ENCODE data around the gene CAPN11. TPM values are rescaled to one million over a fixed set of nuclear protein-coding genes. Genes with fewer than 3 reads are reported as not detected.

The CAPN11 gene
- total and polyA plus RNA-seq, 2 donors (not counting 1 experiment from before 2014, with no cell fraction given), result not detected

GRCh38 chr6:44166591-44167184 is 8.1 kb downstream of the CAPN11 start:
- Histone ChIP-seq H3K4me1 (ENCODE audit: control insufficient read depth, extremely low read depth, insufficient read depth, low read length) (no peaks in the 10 kb centered on the region), H3K4me3 (replicated peaks in 1 of 4; ENCODE audit: control extremely low read depth in 1 of 4, insufficient read depth in 1 of 4, low read depth in 3 of 4, low read length in 4 of 4) (no peak overlapping the region), H3K27ac (ENCODE audit: insufficient read depth, low read length) (no peak overlapping the region), H3K79me2 (ENCODE audit: control insufficient read depth, insufficient read depth, low read length) (no peaks in the 10 kb centered on the region), H3K9me3 (ENCODE audit: control insufficient read depth, insufficient read depth, low read depth, low read length) (no peaks in the 10 kb centered on the region), H3K27me3 (ENCODE audit: control insufficient read depth, insufficient read depth, low read length) (peaks cover 11% of the 10 kb centered on the region), H4K20me1 (ENCODE audit: control insufficient read depth, extremely low read depth, insufficient read depth, low read length) (no peaks in the 10 kb centered on the region), H3K4me2 (ENCODE audit: extremely low read depth, insufficient read depth, low read length) (no peak overlapping the region), H3K36me3 (ENCODE audit: control insufficient read depth, insufficient read depth, low read length) (no peaks in the 10 kb centered on the region), H2AFZ (ENCODE audit: low read length) (no peak overlapping the region), H3K9ac (ENCODE audit: insufficient read depth, low read length) (no peak overlapping the region)
- DNase-seq (ENCODE audit: low read depth in 2 of 2), result no peak
- no peak for TF ChIP-seq EZH2 (IDR thresholded peaks at IDR 0.05; ENCODE audit: low read length, missing control alignments)
- TF ChIP-seq, protein P1, sequence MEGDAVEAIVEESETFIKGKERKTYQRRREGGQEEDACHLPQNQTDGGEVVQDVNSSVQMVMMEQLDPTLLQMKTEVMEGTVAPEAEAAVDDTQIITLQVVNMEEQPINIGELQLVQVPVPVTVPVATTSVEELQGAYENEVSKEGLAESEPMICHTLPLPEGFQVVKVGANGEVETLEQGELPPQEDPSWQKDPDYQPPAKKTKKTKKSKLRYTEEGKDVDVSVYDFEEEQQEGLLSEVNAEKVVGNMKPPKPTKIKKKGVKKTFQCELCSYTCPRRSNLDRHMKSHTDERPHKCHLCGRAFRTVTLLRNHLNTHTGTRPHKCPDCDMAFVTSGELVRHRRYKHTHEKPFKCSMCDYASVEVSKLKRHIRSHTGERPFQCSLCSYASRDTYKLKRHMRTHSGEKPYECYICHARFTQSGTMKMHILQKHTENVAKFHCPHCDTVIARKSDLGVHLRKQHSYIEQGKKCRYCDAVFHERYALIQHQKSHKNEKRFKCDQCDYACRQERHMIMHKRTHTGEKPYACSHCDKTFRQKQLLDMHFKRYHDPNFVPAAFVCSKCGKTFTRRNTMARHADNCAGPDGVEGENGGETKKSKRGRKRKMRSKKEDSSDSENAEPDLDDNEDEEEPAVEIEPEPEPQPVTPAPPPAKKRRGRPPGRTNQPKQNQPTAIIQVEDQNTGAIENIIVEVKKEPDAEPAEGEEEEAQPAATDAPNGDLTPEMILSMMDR (conservative IDR thresholded peaks at IDR 0.05 in 1 of 2, IDR thresholded peaks at IDR 0.05 in 1 of 2; ENCODE audit: low read depth in 1 of 2, low read length in 2 of 2), result no peak

- Histone ChIP-seq H2AFZ (ENCODE audit: low read length) (no peak overlapping the region), H3K4me1 (ENCODE audit: control insufficient read depth, extremely low read depth, insufficient read depth, low read length) (peaks cover 1% of the 10 kb centered on the region), H3K9me3 (ENCODE audit: control insufficient read depth, insufficient read depth, low read depth, low read length) (no peaks in the 10 kb centered on the region), H3K27me3 (ENCODE audit: control insufficient read depth, insufficient read depth, low read length) (peaks cover 11% of the 10 kb centered on the region), H3K4me2 (ENCODE audit: extremely low read depth, insufficient read depth, low read length) (no peak overlapping the region), H3K27ac (ENCODE audit: insufficient read depth, low read length) (no peak overlapping the region), H3K9ac (ENCODE audit: insufficient read depth, low read length) (no peak overlapping the region), H3K36me3 (ENCODE audit: control insufficient read depth, insufficient read depth, low read length) (no peaks in the 10 kb centered on the region), H3K79me2 (ENCODE audit: control insufficient read depth, insufficient read depth, low read length) (no peaks in the 10 kb centered on the region), H3K4me3 (replicated peaks in 1 of 4; ENCODE audit: control extremely low read depth in 1 of 4, insufficient read depth in 1 of 4, low read depth in 3 of 4, low read length in 4 of 4) (no peak overlapping the region), H4K20me1 (ENCODE audit: control insufficient read depth, extremely low read depth, insufficient read depth, low read length) (no peaks in the 10 kb centered on the region)
- TF ChIP-seq, protein P1 (conservative IDR thresholded peaks at IDR 0.05 in 1 of 2, IDR thresholded peaks at IDR 0.05 in 1 of 2; ENCODE audit: low read depth in 1 of 2, low read length in 2 of 2), result no peak
- TF ChIP-seq EZH2 (IDR thresholded peaks at IDR 0.05; ENCODE audit: low read length, missing control alignments), result no peak
- no peak for DNase-seq (ENCODE audit: low read depth in 2 of 2)
These were observed 8.9 kb downstream of the CAPN11 start for GRCh38 chr6:44167567-44167966.

DNA sequence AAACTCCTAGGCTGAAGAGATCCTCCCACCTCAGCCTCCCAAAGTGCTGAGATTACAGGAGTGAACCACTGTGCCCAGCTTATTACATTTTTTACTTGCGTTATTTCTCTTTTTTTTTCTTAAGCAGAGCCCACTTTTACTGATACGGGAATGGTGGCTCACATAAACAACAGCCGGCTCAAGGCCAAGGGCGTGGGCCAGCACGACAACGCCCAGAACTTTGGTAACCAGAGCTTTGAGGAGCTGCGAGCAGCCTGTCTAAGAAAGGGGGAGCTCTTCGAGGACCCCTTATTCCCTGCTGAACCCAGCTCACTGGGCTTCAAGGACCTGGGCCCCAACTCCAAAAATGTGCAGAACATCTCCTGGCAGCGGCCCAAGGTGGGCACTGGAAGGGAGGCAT is 10.5 kb downstream of the CAPN11 start:
- Histone ChIP-seq H3K4me2 (ENCODE audit: extremely low read depth, insufficient read depth, low read length) (no peak overlapping the region), H3K27ac (ENCODE audit: insufficient read depth, low read length) (no peak overlapping the region), H3K27me3 (ENCODE audit: control insufficient read depth, insufficient read depth, low read length) (peaks cover 11% of the 10 kb centered on the region), H3K9ac (ENCODE audit: insufficient read depth, low read length) (no peak overlapping the region), H3K9me3 (ENCODE audit: control insufficient read depth, insufficient read depth, low read depth, low read length) (no peaks in the 10 kb centered on the region), H3K36me3 (ENCODE audit: control insufficient read depth, insufficient read depth, low read length) (no peaks in the 10 kb centered on the region), H3K79me2 (ENCODE audit: control insufficient read depth, insufficient read depth, low read length) (no peaks in the 10 kb centered on the region), H3K4me1 (ENCODE audit: control insufficient read depth, extremely low read depth, insufficient read depth, low read length) (peaks cover 2% of the 10 kb centered on the region), H2AFZ (ENCODE audit: low read length) (no peak overlapping the region), H3K4me3 (replicated peaks in 1 of 4; ENCODE audit: control extremely low read depth in 1 of 4, insufficient read depth in 1 of 4, low read depth in 3 of 4, low read length in 4 of 4) (no peak overlapping the region), H4K20me1 (ENCODE audit: control insufficient read depth, extremely low read depth, insufficient read depth, low read length) (no peaks in the 10 kb centered on the region)
- TF ChIP-seq, protein P1 (conservative IDR thresholded peaks at IDR 0.05 in 1 of 2, IDR thresholded peaks at IDR 0.05 in 1 of 2; ENCODE audit: low read depth in 1 of 2, low read length in 2 of 2), result no peak
- no peak for TF ChIP-seq EZH2 (IDR thresholded peaks at IDR 0.05; ENCODE audit: low read length, missing control alignments)
- DNase-seq (ENCODE audit: low read depth in 2 of 2), result peak in 1 of 2 donors; percentile 23

Data from fibroblast of lung (primary cell).